Panc1 (cell line): ENCODE data around the gene BACE1.

ENCODE experiments used
- POLR2AphosphoS5 ChIP-seq: IDR thresholded peaks from 2 replicates; pipeline ENCODE4 v1.6.1; 2012; ENCODE audit warnings: mild to moderate bottlenecking, low read depth, low read length, moderate library complexity
- SIN3A ChIP-seq: IDR thresholded peaks from 2 replicates; pipeline ENCODE4 v1.6.1; 2012; ENCODE audit warnings: low read depth, mild to moderate bottlenecking, low read length, moderate library complexity, borderline replicate concordance; ENCODE audit not compliant: insufficient read depth
- TCF7L2 ChIP-seq: IDR thresholded peaks from 2 replicates; pipeline ENCODE4 v1.6.1; 2011; ENCODE audit warnings: mild to moderate bottlenecking, low read depth, low read length, inconsistent platforms
- TF ChIP-seq, protein P1 (sequence below): fragments of 450-650 bp; IDR thresholded peaks from 2 replicates; pipeline ENCODE4 v1.5.1; 2017; ENCODE audit warnings: mild to moderate bottlenecking
- TF ChIP-seq, protein P2 (sequence below), 2 experiments: IDR thresholded peaks; 2 replicates each; pipeline ENCODE4 v1.6.1; 2011 to 2012; ENCODE audit warnings: low read depth in 2 of 2, control low read depth in 1 of 2, low read length in 1 of 2, mild to moderate bottlenecking in 1 of 2, moderate library complexity in 1 of 2; ENCODE audit not compliant: insufficient read depth in 1 of 2

DNA sequence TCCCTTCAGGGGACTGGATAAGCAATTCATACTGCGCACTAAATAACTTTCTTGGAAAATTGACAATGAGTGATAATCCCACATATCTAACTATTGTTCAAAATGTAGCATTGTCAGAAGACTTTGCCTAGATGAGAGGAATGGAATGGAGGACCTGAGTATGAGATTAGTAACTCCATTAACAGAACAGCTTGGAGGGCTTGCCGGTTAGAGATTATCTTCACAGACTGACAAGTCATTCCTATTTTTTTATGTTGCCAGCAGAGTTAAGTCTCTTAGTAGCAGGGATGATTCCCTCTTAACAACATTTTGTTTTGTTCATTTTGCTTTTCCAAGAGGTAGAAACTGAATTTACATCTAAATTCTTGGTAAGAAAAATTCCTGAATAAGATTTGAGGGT is 32.0 kb downstream of the BACE1 start:
- TF ChIP-seq POLR2AphosphoS5 (no peak), SIN3A (no peak), TCF7L2 (no peak)
- TF ChIP-seq, protein P1, sequence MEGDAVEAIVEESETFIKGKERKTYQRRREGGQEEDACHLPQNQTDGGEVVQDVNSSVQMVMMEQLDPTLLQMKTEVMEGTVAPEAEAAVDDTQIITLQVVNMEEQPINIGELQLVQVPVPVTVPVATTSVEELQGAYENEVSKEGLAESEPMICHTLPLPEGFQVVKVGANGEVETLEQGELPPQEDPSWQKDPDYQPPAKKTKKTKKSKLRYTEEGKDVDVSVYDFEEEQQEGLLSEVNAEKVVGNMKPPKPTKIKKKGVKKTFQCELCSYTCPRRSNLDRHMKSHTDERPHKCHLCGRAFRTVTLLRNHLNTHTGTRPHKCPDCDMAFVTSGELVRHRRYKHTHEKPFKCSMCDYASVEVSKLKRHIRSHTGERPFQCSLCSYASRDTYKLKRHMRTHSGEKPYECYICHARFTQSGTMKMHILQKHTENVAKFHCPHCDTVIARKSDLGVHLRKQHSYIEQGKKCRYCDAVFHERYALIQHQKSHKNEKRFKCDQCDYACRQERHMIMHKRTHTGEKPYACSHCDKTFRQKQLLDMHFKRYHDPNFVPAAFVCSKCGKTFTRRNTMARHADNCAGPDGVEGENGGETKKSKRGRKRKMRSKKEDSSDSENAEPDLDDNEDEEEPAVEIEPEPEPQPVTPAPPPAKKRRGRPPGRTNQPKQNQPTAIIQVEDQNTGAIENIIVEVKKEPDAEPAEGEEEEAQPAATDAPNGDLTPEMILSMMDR, result no peak
- TF ChIP-seq, protein P2, sequence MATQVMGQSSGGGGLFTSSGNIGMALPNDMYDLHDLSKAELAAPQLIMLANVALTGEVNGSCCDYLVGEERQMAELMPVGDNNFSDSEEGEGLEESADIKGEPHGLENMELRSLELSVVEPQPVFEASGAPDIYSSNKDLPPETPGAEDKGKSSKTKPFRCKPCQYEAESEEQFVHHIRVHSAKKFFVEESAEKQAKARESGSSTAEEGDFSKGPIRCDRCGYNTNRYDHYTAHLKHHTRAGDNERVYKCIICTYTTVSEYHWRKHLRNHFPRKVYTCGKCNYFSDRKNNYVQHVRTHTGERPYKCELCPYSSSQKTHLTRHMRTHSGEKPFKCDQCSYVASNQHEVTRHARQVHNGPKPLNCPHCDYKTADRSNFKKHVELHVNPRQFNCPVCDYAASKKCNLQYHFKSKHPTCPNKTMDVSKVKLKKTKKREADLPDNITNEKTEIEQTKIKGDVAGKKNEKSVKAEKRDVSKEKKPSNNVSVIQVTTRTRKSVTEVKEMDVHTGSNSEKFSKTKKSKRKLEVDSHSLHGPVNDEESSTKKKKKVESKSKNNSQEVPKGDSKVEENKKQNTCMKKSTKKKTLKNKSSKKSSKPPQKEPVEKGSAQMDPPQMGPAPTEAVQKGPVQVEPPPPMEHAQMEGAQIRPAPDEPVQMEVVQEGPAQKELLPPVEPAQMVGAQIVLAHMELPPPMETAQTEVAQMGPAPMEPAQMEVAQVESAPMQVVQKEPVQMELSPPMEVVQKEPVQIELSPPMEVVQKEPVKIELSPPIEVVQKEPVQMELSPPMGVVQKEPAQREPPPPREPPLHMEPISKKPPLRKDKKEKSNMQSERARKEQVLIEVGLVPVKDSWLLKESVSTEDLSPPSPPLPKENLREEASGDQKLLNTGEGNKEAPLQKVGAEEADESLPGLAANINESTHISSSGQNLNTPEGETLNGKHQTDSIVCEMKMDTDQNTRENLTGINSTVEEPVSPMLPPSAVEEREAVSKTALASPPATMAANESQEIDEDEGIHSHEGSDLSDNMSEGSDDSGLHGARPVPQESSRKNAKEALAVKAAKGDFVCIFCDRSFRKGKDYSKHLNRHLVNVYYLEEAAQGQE (IDR thresholded peaks at IDR 0.05; ENCODE audit: insufficient read depth in 1 of 2, low read depth in 2 of 2, low read length in 1 of 2), result no peak
